ENCODE results near the gene PKNOX1. TPM values are rescaled to one million over a fixed set of nuclear protein-coding genes. Genes with fewer than 3 reads are reported as not detected.

PKNOX1 gene
- total and polyA plus RNA-seq, 9 of the 15 experiments (the other 6 are each of a cell fraction or from before 2014, with no cell fraction given): 8.8 to 25.9 (median 13.2) TPM

DNA sequence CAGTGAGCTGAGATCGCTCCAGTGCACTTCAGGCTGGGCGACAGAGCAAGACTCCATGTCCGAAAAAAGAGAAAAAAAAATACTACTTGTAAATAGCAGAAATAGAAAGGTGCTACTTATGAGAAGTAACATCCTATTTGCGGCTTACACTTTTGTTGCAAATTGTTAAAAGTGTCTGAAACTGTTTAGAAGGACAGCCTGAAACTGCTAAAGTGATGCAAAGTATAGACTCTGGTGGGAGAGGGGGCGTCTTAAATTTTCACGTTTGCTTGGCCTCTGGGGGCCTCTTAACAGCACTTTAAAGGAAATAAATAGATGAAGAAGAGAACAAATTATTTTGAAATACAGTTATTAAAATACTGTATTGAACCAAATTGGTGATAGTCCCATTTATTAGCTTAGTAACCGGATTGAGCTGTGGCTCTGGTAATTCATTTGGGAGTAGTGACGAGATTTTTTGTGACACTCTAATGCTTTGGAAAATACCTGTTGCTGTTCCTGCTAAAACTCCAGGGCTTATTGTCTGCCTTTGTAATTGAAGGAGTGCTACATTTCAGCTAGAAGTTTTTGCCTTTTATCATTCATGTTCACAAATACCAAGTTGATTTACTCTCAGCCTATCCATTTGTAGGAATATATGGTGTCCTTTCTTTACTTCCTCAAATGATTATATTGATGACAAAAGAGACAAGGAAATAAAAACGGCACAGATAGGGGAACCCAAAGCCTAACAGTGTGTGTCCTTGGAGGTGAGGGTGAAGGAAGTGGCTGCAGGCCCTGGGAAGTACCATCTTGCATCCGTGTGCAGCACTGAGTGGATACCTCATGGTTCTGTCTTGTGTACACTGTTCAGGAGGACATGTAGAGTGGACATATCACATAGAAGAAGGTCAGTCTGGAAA is 6.2 kb downstream of the PKNOX1 start:
- no peak for TF ChIP-seq ZNF830 (CRISPR knock-in tag; IDR thresholded peaks at IDR 0.05)
- TF ChIP-seq, protein P1, sequence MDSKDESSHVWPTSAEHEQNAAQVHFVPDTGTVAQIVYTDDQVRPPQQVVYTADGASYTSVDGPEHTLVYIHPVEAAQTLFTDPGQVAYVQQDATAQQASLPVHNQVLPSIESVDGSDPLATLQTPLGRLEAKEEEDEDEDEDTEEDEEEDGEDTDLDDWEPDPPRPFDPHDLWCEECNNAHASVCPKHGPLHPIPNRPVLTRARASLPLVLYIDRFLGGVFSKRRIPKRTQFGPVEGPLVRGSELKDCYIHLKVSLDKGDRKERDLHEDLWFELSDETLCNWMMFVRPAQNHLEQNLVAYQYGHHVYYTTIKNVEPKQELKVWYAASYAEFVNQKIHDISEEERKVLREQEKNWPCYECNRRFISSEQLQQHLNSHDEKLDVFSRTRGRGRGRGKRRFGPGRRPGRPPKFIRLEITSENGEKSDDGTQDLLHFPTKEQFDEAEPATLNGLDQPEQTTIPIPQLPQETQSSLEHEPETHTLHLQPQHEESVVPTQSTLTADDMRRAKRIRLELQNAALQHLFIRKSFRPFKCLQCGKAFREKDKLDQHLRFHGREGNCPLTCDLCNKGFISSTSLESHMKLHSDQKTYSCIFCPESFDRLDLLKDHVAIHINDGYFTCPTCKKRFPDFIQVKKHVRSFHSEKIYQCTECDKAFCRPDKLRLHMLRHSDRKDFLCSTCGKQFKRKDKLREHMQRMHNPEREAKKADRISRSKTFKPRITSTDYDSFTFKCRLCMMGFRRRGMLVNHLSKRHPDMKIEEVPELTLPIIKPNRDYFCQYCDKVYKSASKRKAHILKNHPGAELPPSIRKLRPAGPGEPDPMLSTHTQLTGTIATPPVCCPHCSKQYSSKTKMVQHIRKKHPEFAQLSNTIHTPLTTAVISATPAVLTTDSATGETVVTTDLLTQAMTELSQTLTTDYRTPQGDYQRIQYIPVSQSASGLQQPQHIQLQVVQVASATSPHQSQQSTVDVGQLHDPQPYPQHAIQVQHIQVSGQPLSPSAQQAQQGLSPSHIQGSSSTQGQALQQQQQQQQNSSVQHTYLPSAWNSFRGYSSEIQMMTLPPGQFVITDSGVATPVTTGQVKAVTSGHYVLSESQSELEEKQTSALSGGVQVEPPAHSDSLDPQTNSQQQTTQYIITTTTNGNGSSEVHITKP (IDR thresholded peaks at IDR 0.05; ENCODE audit: partially characterized antibody): peak; percentile 51
- TF ChIP-seq FOXK2 (conservative IDR thresholded peaks at IDR 0.05 in 1 of 2, IDR thresholded peaks at IDR 0.05 in 1 of 2; ENCODE audit: low read depth in 2 of 2): 0 out of 4 replicates have a peak, but pooled peaks of 1 of the 2 experiments have one; percentile 18
- TF ChIP-seq SPI1 (IDR thresholded peaks at IDR 0.05; ENCODE audit: borderline replicate concordance, low read depth, low read length): peak; percentile 29; the same call in 1 of the 2 replicates
- H3K27ac ChIP-seq (ENCODE audit: extremely low read depth, low read depth, low read length): peak overlapping the region; percentile 25; the same call in 2 of the 3 replicates
- H3K9me1 ChIP-seq (ENCODE audit: control insufficient read depth, insufficient read depth, low read length): no peaks in the 10 kb centered on the region
- H3K9me3 ChIP-seq (replicated peaks; ENCODE audit: control insufficient read depth, insufficient read depth, low read depth, low read length): peaks cover 6% of the 10 kb centered on the region; the same call in 1 of the 2 replicates
- intact Hi-C loops (cut with micrococcal nuclease) (no loop called here), in situ Hi-C loops (cut with MboI) (no loop called here)
- H3K4me2 ChIP-seq (ENCODE audit: insufficient read depth, low read length): no peak overlapping the region; the same call in 1 of the 2 replicates
- POLR2A ChIA-PET: interaction anchor here (10.7 kb wide), 1 partner anchor 13 kb away, joined by 105 read pairs; no protein-coding TSS in a partner anchor
- peaks cover 20 to 26% of the 10 kb centered on the region in 2 experiments for H3K4me1 ChIP-seq (replicated peaks in 1 of 2; ENCODE audit: control insufficient read depth in 2 of 2, insufficient read depth in 2 of 2, low read length in 2 of 2)
- peak overlapping the region in 1 of 2 experiments; percentile 80; a peak in 2 of 4 replicates for H3K9ac ChIP-seq (ENCODE audit: insufficient read depth in 1 of 2, low read depth in 2 of 2, low read length in 2 of 2)
- FAIRE-seq (no peak), DNase-seq (ENCODE audit: extremely low read depth in 1 of 4, low spot score in 3 of 4) (no peak), ATAC-seq (peak; percentile 46)
- no peaks in the 10 kb centered on the region for H3K27me3 ChIP-seq (ENCODE audit: control insufficient read depth in 2 of 2, insufficient read depth in 2 of 2, low read length in 2 of 2)
- CTCF ChIA-PET (ENCODE audit: low intra/inter-chr PET ratio): no interaction called here
- H4K20me1 ChIP-seq (replicated peaks; ENCODE audit: control insufficient read depth, insufficient read depth, low read length): no peaks in the 10 kb centered on the region
- H3K36me3 ChIP-seq (ENCODE audit: control insufficient read depth, insufficient read depth, low read length): peaks cover 23% of the 10 kb centered on the region; the same call in 2 of the 3 replicates
- no TSS peak for BruUV-seq (replicated peaks)
- peaks cover 52% of the 10 kb centered on the region for H3K79me2 ChIP-seq (ENCODE audit: control insufficient read depth, insufficient read depth, low read length)
- H3K4me3 ChIP-seq: no peak overlapping the region
- no peak overlapping the region for H2AFZ ChIP-seq (ENCODE audit: low read depth, low read length)
- 60% methylated on average over 8 of the region's 10 CpGs for WGBS (ENCODE audit: insufficient coverage, low coverage, missing lambda C conversion rate)

Data from K562 (cell line).